IMR-90 (cell line): Measurements from ENCODE around the gene PHPT1. TPM values are rescaled to one million over a fixed set of nuclear protein-coding genes. Genes with fewer than 3 reads are reported as not detected.

Experiments
- ATAC-seq: fragments of 200-7000 bp; cut with Tn5 transposase; 2 replicates; pipeline ENCODE4 v1.9.1; 2020; ENCODE audit warnings: low read depth, mild to moderate bottlenecking, moderate library complexity
- BruUV-seq: library from RNA; stranded (reverse); fragments of 400-500 nt; replicated peaks from 2 replicates; lab custom pipeline; 2021; lab: Mats Ljungman, UMichigan
- CTCF ChIA-PET: fragments of 300-600 bp; formaldehyde crosslinking; extraction: SDS; loops from one replicate; lab custom pipeline; 2021; ENCODE audit warnings: antibody characterized with exemption; lab: Yijun Ruan, JAX
- POLR2A ChIA-PET: fragments of 300-600 bp; sonication (Branson Sonifier 250); formaldehyde crosslinking; loops from one replicate; lab custom pipeline; 2022; ENCODE audit warnings: antibody characterized with exemption; ENCODE audit not compliant: unreplicated experiment; lab: Charles Lee
- DNase-seq: peaks from one replicate; pipeline ENCODE4 v3.0.0; 2013
- H2AFZ ChIP-seq: replicated peaks from 2 replicates; pipeline ENCODE3; 2013; ENCODE audit warnings: low read length, mild to moderate bottlenecking; ENCODE audit not compliant: poor library complexity
- H2AK5ac ChIP-seq: 2 replicates; pipeline ENCODE4 v1.6.1; 2013; ENCODE audit warnings: low read depth, low read length, inconsistent platforms
- H2AK9ac ChIP-seq: replicated peaks from 2 replicates; pipeline ENCODE3; 2013; ENCODE audit warnings: mild to moderate bottlenecking, low read depth, low read length, moderate library complexity; ENCODE audit not compliant: poor library complexity
- H2BK120ac ChIP-seq: 2 replicates; pipeline ENCODE4 v1.6.1; 2013; ENCODE audit warnings: low read depth, low read length, inconsistent platforms
- H2BK15ac ChIP-seq: 3 replicates; pipeline ENCODE4 v1.6.1; 2013; ENCODE audit warnings: low read depth, low read length, inconsistent platforms
- H2BK20ac ChIP-seq: 2 replicates; pipeline ENCODE4 v1.6.1; 2013; ENCODE audit warnings: low read depth, mild to moderate bottlenecking, inconsistent platforms, low read length, moderate library complexity
- H2BK5ac ChIP-seq: 2 replicates; pipeline ENCODE4 v1.6.1; 2013; ENCODE audit warnings: mild to moderate bottlenecking, low read depth, low read length, inconsistent platforms; ENCODE audit not compliant: poor library complexity, severe bottlenecking
- H3K14ac ChIP-seq: replicated peaks from 2 replicates; pipeline ENCODE4 v1.6.1; 2013; ENCODE audit warnings: low read depth, low read length, inconsistent platforms
- H3K18ac ChIP-seq: 2 replicates; pipeline ENCODE4 v1.6.1; 2013; ENCODE audit warnings: low read depth, low read length, control low read depth
- H3K23ac ChIP-seq: 2 replicates; pipeline ENCODE4 v1.6.1; 2013; ENCODE audit warnings: low read depth, low read length, inconsistent platforms
- H3K27ac ChIP-seq: 2 replicates; pipeline ENCODE4 v1.5.1; 2013; ENCODE audit warnings: mild to moderate bottlenecking, control low read depth, low read length; ENCODE audit not compliant: insufficient read depth
- H3K27me3 ChIP-seq: 2 replicates; pipeline ENCODE4 v1.6.1; 2013; ENCODE audit warnings: low read length; ENCODE audit not compliant: control insufficient read depth, insufficient read depth
- H3K36me3 ChIP-seq: 2 replicates; pipeline ENCODE4 v1.6.1; 2013; ENCODE audit warnings: low read length, mixed read lengths; ENCODE audit not compliant: control insufficient read depth, insufficient read depth
- H3K4ac ChIP-seq: 2 replicates; pipeline ENCODE4 v1.6.1; 2013; ENCODE audit warnings: low read depth, low read length, inconsistent platforms
- H3K4me1 ChIP-seq: 2 replicates; pipeline ENCODE4 v1.6.1; 2013; ENCODE audit warnings: low read length, mixed read lengths; ENCODE audit not compliant: control insufficient read depth, insufficient read depth
- H3K4me2 ChIP-seq: 2 replicates; pipeline ENCODE4 v1.6.1; 2013; ENCODE audit warnings: low read depth, mild to moderate bottlenecking, control low read depth, low read length, moderate library complexity
- H3K4me3 ChIP-seq: 2 replicates; pipeline ENCODE4 v1.5.1; 2013; ENCODE audit warnings: low read depth, mild to moderate bottlenecking, control low read depth, low read length, moderate library complexity; ENCODE audit not compliant: insufficient read depth
- H3K56ac ChIP-seq: 2 replicates; pipeline ENCODE4 v1.6.1; 2013; ENCODE audit warnings: low read length, inconsistent platforms; ENCODE audit not compliant: insufficient read depth; ENCODE audit errors: extremely low read depth
- H3K79me1 ChIP-seq, 2 experiments: 2 replicates each; pipeline ENCODE4 v1.6.1; 2013; ENCODE audit warnings: low read length in 2 of 2, inconsistent platforms in 1 of 2, low read depth in 1 of 2
- H3K9ac ChIP-seq: 2 replicates; pipeline ENCODE4 v1.6.1; 2013; ENCODE audit warnings: low read depth, low read length, control low read depth
- H3K9me1 ChIP-seq: 2 replicates; pipeline ENCODE4 v1.6.1; 2013; ENCODE audit warnings: low read length, inconsistent platforms; ENCODE audit not compliant: insufficient read depth
- H3K9me3 ChIP-seq: 2 replicates; pipeline ENCODE4 v1.6.1; 2013; ENCODE audit warnings: low read length; ENCODE audit not compliant: control insufficient read depth, insufficient read depth
- H4K20me1 ChIP-seq: 2 replicates; pipeline ENCODE4 v1.6.1; 2013; ENCODE audit warnings: low read length, inconsistent platforms; ENCODE audit not compliant: insufficient read depth
- H4K5ac ChIP-seq: 2 replicates; pipeline ENCODE4 v1.6.1; 2013; ENCODE audit warnings: mild to moderate bottlenecking, low read depth, low read length, control low read depth
- H4K8ac ChIP-seq, 2 experiments: 2 replicates each; pipeline ENCODE4 v1.6.1; 2013; ENCODE audit warnings: low read depth in 2 of 2, low read length in 2 of 2, control low read depth in 1 of 2, inconsistent platforms in 1 of 2
- H4K91ac ChIP-seq: 2 replicates; pipeline ENCODE4 v1.6.1; 2013; ENCODE audit warnings: low read depth, low read length, inconsistent platforms; ENCODE audit not compliant: insufficient read depth
- CEBPB ChIP-seq: IDR thresholded peaks from 2 replicates; pipeline ENCODE4 v1.6.1; 2012; ENCODE audit warnings: low read depth, low read length, improper control_type of control experiment
- CHD1 ChIP-seq: IDR thresholded peaks from 2 replicates; pipeline ENCODE4 v1.6.1; 2012; ENCODE audit warnings: low read depth, low read length, improper control_type of control experiment
- FOS ChIP-seq: fragments of 150-350 bp; IDR thresholded peaks from 2 replicates; pipeline ENCODE4 v1.6.1; 2016; ENCODE audit warnings: low read depth, low read length
- MAFK ChIP-seq: IDR thresholded peaks from 2 replicates; pipeline ENCODE4 v1.6.1; 2012; ENCODE audit warnings: low read depth, low read length, improper control_type of control experiment
- MAZ ChIP-seq: IDR thresholded peaks from 2 replicates; pipeline ENCODE4 v1.6.1; 2012; ENCODE audit warnings: low read depth, mild to moderate bottlenecking, low read length, improper control_type of control experiment, moderate library complexity, borderline replicate concordance
- NFE2L2 ChIP-seq: fragments of 150-350 bp; IDR thresholded peaks from 2 replicates; pipeline ENCODE4 v1.6.1; 2016; ENCODE audit warnings: low read depth, mild to moderate bottlenecking, low read length
- POLR2A ChIP-seq: IDR thresholded peaks from 2 replicates; pipeline ENCODE4 v1.6.1; 2012; ENCODE audit warnings: mild to moderate bottlenecking, low read depth, low read length
- RFX5 ChIP-seq: IDR thresholded peaks from 2 replicates; pipeline ENCODE4 v1.8.0; 2012; ENCODE audit warnings: low read depth, mild to moderate bottlenecking, low read length, moderate library complexity
- SMC3 ChIP-seq: fragments of 150-350 bp; IDR thresholded peaks from 2 replicates; pipeline ENCODE4 v1.6.1; 2016; ENCODE audit warnings: low read depth, mild to moderate bottlenecking, antibody characterized with exemption, low read length, moderate library complexity
- WGBS, 2 experiments: methylation state at CpG; one replicate each; pipeline versions ENCODE4 v1.1.5 to v1.1.7; 2013; ENCODE audit warnings: missing lambda C conversion rate in 2 of 2; ENCODE audit not compliant: insufficient read length in 1 of 2; ENCODE audit errors: extremely low coverage in 2 of 2; 5-methylcytosine and 5-hydroxymethylcytosine counted together
- dilution Hi-C: fragments of 300-500 bp; cut with HindIII; formaldehyde crosslinking; loops from one replicate; pipeline ENCODE4 v1.14.3; 2018; ENCODE audit warnings: low sequenced_read_pairs; ENCODE audit not compliant: unreplicated experiment
- in situ Hi-C: fragments of 300-500 bp; cut with MboI; formaldehyde crosslinking; loops from 3 replicates; pipeline ENCODE4 v1.14.3; 2019; ENCODE audit warnings: low sequenced_read_pairs, inconsistent platforms, mixed read lengths
- intact Hi-C: fragments of 100-400 bp; cut with micrococcal nuclease; formaldehyde crosslinking; loops from 2 replicates; pipeline ENCODE4 v1.10.0; 2022
- polyA plus RNA-seq, 3 experiments: library from polyadenylated mRNA; depleted of rRNA; stranded (reverse); fragments of >200 nt; gene quantifications; 2 replicates each; pipeline ENCODE4 v1.2.3, GENCODE V29; 2012; ENCODE audit warnings: low replicate concordance in 1 of 3
- total RNA-seq: library from RNA; depleted of rRNA; stranded (reverse); fragments of >200 nt; gene quantifications from 2 replicates; pipeline ENCODE4 v1.2.3, GENCODE V29; 2012
- TF ChIP-seq, protein P1 (sequence below): conservative IDR thresholded peaks from 2 replicates; pipeline ENCODE4 v1.5.1; 2012; ENCODE audit warnings: mild to moderate bottlenecking, low read depth, low read length, improper control_type of control experiment

Gene PHPT1
- total and polyA plus RNA-seq, 2 of the 4 experiments (the other 2 are of a cell fraction), result 79.8 to 214 TPM

DNA sequence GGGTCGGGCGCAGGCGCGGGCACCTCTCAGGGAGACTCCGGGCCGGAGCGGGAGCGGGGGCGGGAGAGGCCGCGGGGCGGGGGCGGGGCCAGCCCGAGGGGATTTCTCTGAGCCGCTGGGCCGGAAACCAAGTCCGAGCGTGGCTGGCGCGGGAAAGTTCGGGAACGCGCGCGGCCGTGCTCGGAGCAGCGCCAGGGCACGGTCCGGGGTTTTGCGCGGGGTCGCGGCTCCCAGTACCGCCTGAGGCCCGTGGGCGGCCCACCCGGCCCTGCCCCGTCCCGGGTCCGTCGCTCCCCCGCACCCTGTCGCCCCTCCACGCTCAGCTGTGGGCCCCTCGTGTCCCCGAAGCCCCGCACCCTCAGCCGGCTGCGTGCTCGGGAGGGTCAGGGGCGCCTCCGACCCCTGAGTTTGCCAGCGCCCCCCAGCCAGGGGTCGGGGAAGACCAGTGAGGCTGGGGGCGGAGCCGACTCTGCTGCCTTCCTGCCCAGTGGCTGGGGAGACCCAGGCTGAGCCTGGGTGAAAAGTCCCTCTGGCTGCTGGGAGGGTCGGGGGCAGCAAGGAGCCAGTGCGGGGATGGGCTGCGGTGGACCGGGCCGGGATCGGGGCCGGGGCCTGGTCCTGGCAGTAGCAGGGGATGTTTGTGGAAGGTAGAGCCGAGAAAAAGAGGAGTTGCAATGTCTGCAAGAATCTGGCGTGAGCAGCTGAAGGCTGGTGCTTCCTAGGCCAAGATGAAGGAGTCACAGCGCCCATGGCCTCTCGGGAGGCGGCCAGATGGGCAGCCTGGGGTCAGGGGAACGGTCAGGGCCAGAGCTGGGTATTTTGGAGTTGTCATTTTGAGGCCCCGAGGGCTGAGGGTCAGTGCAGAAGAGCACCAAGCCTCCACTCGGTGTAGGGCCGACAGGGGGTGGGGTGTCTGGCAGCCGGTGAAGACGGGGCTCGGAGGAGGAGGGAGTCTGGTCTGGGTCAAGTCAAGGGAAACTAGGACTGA, 37.7 kb downstream of the PHPT1 start:
- Histone ChIP-seq H3K14ac (peak overlapping the region; percentile 76; the same call in 1 of the 2 replicates), H3K23ac (peak overlapping the region; percentile 89; the same call in 1 of the 2 replicates), H3K4me1 (peaks cover 9% of the 10 kb centered on the region), H4K5ac (no peak overlapping the region; the same call in 1 of the 2 replicates), H2AFZ (peak overlapping the region; percentile 92), H3K9ac (peak overlapping the region; percentile 60), H4K91ac (peak overlapping the region; percentile 21; the same call in 1 of the 2 replicates), H3K9me3 (no peaks in the 10 kb centered on the region), H3K4ac (peak overlapping the region; percentile 41; the same call in 1 of the 2 replicates), H3K4me2 (peak overlapping the region; percentile 97), H4K20me1 (peaks cover 10% of the 10 kb centered on the region), H3K27ac (peak overlapping the region; percentile 66; the same call in 1 of the 2 replicates), H3K36me3 (0 out of 2 replicates have a peak, but pooled peaks cover 6% of the 10 kb centered on the region), H3K79me1 (peaks cover 3 to 42% of the 10 kb centered on the region in 2 experiments), H4K8ac (peak overlapping the region; percentile 7 to 13; a peak in 1 of 4 replicates), H2AK5ac (peak overlapping the region; percentile 69; the same call in 1 of the 2 replicates), H2BK120ac (no peak overlapping the region), H3K18ac (no peak overlapping the region), H2BK15ac (no peak overlapping the region), H2BK20ac (no peak overlapping the region), H2BK5ac (peak overlapping the region; percentile 34), H3K9me1 (0 out of 2 replicates have a peak, but pooled peaks cover 9% of the 10 kb centered on the region), H3K56ac (no peak overlapping the region), H3K4me3 (peak overlapping the region; percentile 73), H3K27me3 (no peaks in the 10 kb centered on the region), H2AK9ac (peak overlapping the region; percentile 95)
- ChIA-PET CTCF (interaction anchor here (0.6 kb wide), 1 partner anchor 17 kb away, joined by 3 read pairs; no protein-coding TSS in a partner anchor), POLR2A (no interaction called here)
- in situ Hi-C loops (no loop called here), dilution Hi-C loops (no loop called here), intact Hi-C loops (no loop called here)
- BruUV-seq, result no TSS peak
- DNase-seq, result peak; percentile 16
- whole genome bisulfite sequencing, 2 experiments, result 1% methylated on average over 28 of the region's 76 CpGs; no CpG with 5 or more reads in 1 of the 2 experiments
- no peak for TF ChIP-seq CEBPB
- TF ChIP-seq, protein P1, sequence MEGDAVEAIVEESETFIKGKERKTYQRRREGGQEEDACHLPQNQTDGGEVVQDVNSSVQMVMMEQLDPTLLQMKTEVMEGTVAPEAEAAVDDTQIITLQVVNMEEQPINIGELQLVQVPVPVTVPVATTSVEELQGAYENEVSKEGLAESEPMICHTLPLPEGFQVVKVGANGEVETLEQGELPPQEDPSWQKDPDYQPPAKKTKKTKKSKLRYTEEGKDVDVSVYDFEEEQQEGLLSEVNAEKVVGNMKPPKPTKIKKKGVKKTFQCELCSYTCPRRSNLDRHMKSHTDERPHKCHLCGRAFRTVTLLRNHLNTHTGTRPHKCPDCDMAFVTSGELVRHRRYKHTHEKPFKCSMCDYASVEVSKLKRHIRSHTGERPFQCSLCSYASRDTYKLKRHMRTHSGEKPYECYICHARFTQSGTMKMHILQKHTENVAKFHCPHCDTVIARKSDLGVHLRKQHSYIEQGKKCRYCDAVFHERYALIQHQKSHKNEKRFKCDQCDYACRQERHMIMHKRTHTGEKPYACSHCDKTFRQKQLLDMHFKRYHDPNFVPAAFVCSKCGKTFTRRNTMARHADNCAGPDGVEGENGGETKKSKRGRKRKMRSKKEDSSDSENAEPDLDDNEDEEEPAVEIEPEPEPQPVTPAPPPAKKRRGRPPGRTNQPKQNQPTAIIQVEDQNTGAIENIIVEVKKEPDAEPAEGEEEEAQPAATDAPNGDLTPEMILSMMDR, result no peak
- no peak for TF ChIP-seq RFX5
- TF ChIP-seq SMC3, result no peak
- no peak for TF ChIP-seq POLR2A
- TF ChIP-seq CHD1, result no peak
- no peak for TF ChIP-seq MAZ
- TF ChIP-seq MAFK, result no peak
- TF ChIP-seq NFE2L2, result no peak
- no peak for TF ChIP-seq FOS
- ATAC-seq, result peak; percentile 55
